Activated CD4-positive, alpha-beta T cell treated with anti-CD3 and anti-CD28 coated beads, Interleukin-2, amount 50 U/mL, for 48 hours (primary cell): ENCODE measurements around the gene CNTNAP5.

ENCODE experiments used
- DNase-seq, 2 experiments: peaks; one replicate each; pipeline ENCODE4 v3.0.0-alpha.2; 2020

The CNTNAP5 gene

DNA sequence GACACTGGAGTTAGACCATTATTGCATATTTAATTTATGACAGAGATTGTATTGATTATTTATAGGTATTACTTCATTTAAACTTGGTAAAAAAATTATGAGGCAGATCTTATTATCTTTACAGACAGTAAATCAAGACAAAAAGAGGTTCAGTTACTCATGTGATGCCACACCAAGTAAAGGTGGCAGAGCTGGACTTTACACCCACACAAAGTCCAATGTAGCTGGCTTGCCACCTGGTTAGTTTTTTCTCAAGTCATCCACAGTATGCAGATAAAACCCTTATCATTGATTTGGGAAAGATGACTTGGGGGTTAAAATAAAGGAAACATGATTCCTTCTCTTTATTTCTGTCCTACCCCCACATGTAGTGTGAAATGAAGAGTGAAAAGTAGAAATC, 137.2 kb downstream of the CNTNAP5 start:
- DNase-seq, result no peak

DNA sequence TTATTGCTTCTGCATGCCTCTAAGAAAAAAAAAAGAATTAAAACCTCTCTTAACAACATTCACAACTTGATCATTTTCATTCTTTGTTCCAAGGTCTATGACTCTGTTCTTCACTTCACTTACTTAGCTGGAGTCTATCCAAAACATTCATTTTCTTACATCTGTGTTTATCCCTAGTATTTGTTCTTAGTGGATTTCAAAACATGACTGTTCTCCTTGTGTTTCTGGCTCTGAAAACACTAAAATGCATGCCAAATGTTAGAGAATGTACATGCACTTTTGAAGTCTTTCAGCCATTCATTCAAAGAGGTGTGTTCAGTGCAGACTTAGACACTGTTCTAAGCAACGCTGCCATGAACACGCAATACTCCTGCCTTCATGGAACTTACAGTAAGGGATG, 138.8 kb downstream of the CNTNAP5 start:
- DNase-seq, result no peak

- DNase-seq, result no peak
Observed at GRCh38 chr2:124165698-124166097, 140.6 kb downstream of the CNTNAP5 start.

GRCh38 chr2:124171472-124172063, 146.5 kb downstream of the CNTNAP5 start:
- DNase-seq, result no peak

GRCh38 chr2:124178719-124179118, 153.6 kb downstream of the CNTNAP5 start:
- DNase-seq, result no peak

DNA sequence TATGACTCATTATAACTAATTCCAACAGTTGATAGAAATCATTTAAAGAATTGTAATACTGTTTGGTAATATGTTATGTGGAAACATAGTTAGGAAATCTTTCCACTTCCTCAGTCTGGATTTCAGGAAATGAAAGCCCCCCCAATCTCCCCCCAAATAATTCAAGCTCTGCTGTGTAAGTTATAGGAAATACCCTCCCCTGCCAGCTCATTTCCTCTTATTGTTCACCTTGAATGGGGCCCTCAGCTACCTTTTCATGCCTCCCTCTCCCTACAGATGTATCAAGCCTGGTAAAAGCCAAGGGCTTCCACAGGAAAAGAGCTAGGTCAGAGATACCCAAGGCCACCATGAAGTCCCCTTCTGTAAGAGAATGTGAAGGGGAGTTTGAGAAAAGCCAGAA, 155.5 kb downstream of the CNTNAP5 start:
- DNase-seq, result no peak

GRCh38 chr2:124186801-124187200, 161.7 kb downstream of the CNTNAP5 start:
- DNase-seq, result no peak

GRCh38 chr2:124187948-124188347, 162.9 kb downstream of the CNTNAP5 start:
- DNase-seq, result no peak

- no peak for DNase-seq
Observed at GRCh38 chr2:124193706-124194105, 168.6 kb downstream of the CNTNAP5 start.

GRCh38 chr2:124201713-124202112, 176.6 kb downstream of the CNTNAP5 start:
- DNase-seq, result no peak

DNA sequence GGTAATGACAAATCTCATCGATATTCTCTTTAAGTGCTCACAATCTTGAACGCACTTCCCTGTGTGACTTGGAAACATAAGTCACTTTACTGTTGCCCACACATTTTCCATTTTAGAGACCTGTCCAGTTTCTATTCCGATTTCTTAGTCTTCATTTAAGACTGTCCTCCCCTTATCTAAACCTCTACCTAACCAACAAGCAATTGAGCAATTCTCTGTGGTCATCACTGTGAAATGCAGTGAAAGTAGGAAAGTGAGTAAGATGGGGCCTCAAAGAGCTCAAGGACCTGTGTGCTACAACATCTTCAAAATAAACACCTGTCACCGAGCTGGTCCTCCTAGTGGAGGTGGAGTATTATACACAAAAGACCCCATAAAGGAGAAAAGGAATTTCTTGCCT, 184.4 kb downstream of the CNTNAP5 start:
- DNase-seq, result no peak

GRCh38 chr2:124211461-124211860, 186.4 kb downstream of the CNTNAP5 start:
- DNase-seq, result no peak

DNA sequence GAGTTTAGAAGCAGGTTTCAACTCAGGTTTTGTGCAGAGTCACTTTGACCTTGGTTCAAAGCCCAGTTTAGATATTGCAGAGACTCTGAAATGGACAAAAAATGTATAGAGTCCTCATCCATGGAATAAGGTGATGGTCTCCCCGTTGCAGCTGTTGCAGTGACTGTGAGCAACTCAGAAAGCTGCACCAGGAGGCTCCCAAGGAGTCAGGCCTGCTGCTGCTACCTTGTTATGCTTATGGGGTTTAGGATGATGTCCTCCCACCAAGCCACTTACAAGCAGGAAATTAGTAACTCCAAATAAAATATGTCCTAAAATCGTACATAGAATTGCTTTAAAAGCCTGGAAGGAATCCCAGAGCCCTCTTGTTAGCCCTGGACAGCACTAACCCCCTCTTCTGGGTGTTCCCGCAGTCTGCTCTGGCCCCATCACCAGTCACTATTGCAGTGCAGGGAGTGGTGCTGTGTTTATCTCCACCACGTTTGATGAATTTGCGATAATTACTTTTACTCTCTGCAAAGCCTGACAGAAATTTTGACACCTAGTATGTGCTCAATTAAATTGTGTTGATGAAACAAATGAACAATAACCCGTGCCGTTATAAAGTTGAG, 189.0 kb downstream of the CNTNAP5 start:
- DNase-seq, result no peak

DNA sequence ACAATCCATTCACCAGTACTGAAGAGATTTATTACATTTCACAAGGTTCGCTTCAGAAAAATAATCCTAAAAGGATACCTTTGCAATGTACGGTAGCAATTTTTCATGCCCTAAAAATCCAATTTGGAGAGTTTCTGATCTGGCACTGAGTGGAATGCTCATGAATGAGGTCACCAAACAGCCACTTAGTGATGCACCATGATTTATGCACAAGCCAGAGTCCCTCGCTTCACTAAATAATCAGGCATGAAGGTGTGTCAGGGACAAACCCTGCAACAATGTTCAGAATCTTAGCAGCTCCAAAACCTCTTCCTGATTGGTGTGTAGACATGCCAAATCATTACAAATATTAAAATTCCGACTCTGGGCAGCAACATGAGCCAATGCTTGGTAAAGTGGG, 221.1 kb downstream of the CNTNAP5 start:
- DNase-seq, result no peak

GRCh38 chr2:124248386-124248785, 223.3 kb downstream of the CNTNAP5 start:
- DNase-seq, result no peak

DNA sequence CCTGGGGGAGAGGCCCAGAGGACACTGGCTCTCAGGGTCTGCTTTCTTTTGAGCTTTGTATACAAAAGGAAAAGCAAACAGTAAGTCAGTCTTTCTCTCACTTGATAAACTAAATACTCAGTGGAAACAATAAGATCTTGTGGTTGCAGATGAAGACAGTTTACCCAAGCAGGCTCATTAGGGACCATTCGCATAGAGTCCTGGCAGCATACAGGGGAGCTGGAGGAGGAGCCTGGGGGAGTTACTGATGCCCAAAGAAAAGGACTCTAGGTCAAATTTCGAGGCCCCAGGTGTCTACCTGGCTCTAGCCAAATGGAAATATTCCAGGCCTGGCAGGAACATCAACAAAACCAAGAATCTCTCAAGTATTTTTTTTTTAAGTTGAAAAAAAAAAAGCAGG, 225.3 kb downstream of the CNTNAP5 start:
- no peak for DNase-seq

GRCh38 chr2:124254621-124255020, 229.5 kb downstream of the CNTNAP5 start:
- no peak for DNase-seq

- DNase-seq, result no peak
Observed at GRCh38 chr2:124257120-124257519, 232.0 kb downstream of the CNTNAP5 start.

- no peak for DNase-seq
Observed at GRCh38 chr2:124258140-124258880, 233.2 kb downstream of the CNTNAP5 start.

- DNase-seq, result no peak
Observed at GRCh38 chr2:124261456-124261855, 236.4 kb downstream of the CNTNAP5 start.

GRCh38 chr2:124264551-124265091, 239.5 kb downstream of the CNTNAP5 start:
- DNase-seq, result no peak

DNA sequence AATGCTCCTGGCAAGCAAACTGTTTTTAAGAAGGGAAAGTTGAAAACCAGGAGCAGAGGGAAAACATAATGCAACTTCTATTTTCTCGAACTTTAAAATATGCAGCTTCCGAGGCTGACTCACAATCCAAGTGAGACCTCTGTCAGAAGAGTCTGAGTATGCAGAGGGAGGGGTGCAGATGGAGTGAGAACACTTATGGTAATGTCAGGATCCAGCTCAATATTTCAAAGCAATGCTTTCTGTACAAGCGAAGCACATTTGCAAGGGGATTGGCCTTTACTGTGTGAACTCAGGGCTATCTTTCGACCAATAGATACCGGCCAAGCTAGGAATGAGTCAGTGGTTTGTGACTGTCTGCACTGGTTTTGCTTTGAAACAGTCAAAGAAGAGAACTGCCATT, 242.7 kb downstream of the CNTNAP5 start:
- no peak for DNase-seq

DNA sequence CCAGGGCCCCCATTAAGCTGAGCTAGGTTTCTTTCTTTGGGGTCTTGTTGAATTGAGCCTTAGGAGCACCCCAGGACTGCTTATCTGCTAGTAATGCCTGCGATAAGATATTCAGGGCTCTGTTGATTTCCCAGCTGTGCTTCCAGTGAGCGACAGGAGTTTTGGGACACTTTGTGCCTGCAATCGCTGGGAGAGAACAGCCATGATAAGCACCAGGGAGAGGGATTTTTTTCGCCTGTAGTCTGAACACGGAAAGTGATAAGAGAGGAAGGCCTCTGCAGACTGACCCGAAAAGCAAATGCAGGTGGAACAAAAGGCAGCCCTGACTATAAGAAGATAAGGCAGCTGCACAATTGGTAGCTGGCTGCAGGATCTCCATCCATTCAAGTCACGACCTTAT, 244.3 kb downstream of the CNTNAP5 start:
- no peak for DNase-seq

DNA sequence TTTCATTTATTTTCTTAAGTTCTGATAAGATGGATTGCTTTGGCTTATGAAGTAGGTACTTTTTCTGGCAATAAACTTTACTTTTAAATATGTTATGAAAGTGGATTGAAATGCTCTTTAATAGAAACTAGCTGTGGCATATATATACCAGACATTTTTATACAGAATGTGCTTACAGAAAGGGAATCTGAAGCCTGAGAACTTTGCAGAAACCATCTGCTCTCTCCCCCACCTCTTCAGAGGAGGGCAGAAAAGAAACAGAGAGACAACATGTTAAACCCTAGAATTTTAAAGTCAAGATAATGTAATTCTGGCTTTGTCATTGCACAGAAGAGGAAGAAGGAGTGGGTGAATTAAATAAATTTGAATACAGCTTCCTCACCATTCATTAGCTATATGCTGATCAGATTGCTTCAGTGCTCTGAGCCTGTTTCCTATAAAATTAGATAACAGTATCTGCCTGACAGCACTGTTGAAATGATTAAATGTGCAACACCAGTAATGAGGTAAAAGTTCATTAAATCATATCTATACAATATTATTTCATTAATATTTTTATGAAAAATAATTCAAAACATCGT, 247.3 kb downstream of the CNTNAP5 start:
- DNase-seq, result no peak
